CD14-positive monocyte (primary cell): ENCODE measurements around the gene SIN3A. TPM values are rescaled to one million over a fixed set of nuclear protein-coding genes. Genes with fewer than 3 reads are reported as not detected.

Experiments
- DNase-seq, 3 donors: peaks; one replicate each; pipeline ENCODE4 v3.0.0-alpha.2; 2011 to 2022
- H2AFZ ChIP-seq: 2 replicates; pipeline ENCODE4 v1.6.0; 2012; ENCODE audit warnings: mild to moderate bottlenecking, low read depth, low read length, inconsistent platforms; ENCODE audit not compliant: insufficient read depth, poor library complexity, severe bottlenecking
- H3K27ac ChIP-seq, 2 donors: 1 replicate in 1 of 2; 2 replicates in 1 of 2; pipeline ENCODE4 v1.5.1; 2012 to 2013; ENCODE audit warnings: low read length in 2 of 2, control low read depth in 1 of 2, inconsistent platforms in 1 of 2, low read depth in 1 of 2, mild to moderate bottlenecking in 1 of 2
- H3K27me3 ChIP-seq, 2 donors: one replicate each; pipeline versions ENCODE4 v1.6.0 to v1.6.1; 2011 to 2013; ENCODE audit warnings: low read length in 2 of 2; ENCODE audit not compliant: control insufficient read depth in 2 of 2, insufficient read depth in 2 of 2
- H3K36me3 ChIP-seq, 2 donors: replicated peaks in 1 of 2; 1 replicate in 1 of 2; 2 replicates in 1 of 2; pipeline versions ENCODE4 v1.5.1 to v1.6.1; 2012 to 2013; ENCODE audit warnings: low read length in 2 of 2, control low read depth in 1 of 2, inconsistent platforms in 1 of 2, mild to moderate bottlenecking in 1 of 2; ENCODE audit not compliant: insufficient read depth in 2 of 2, control insufficient read depth in 1 of 2
- H3K4me1 ChIP-seq, 2 donors: 1 replicate in 1 of 2; 2 replicates in 1 of 2; pipeline versions ENCODE4 v1.5.1 to v1.6.1; 2012 to 2013; ENCODE audit warnings: low read length in 2 of 2, control low read depth in 1 of 2, inconsistent platforms in 1 of 2, mild to moderate bottlenecking in 1 of 2, moderate library complexity in 1 of 2; ENCODE audit not compliant: insufficient read depth in 2 of 2, control insufficient read depth in 1 of 2
- H3K4me2 ChIP-seq: replicated peaks from 2 replicates; pipeline ENCODE3; 2012; ENCODE audit warnings: low read length, moderate library complexity, mild to moderate bottlenecking; ENCODE audit not compliant: poor library complexity, severe bottlenecking; ENCODE audit errors: extremely low read depth
- H3K4me3 ChIP-seq, 3 experiments: fragments of 200-600 bp in 1 of 3; sonication (generic) in 1 of 3; replicated peaks in 1 of 3; 1 replicate in 2 of 3; 2 replicates in 1 of 3; pipeline ENCODE4 v1.5.1; 2011 to 2013; ENCODE audit warnings: low read length in 3 of 3, mild to moderate bottlenecking in 3 of 3, control low read depth in 2 of 3, low read depth in 2 of 3, inconsistent platforms in 1 of 3, moderate library complexity in 1 of 3
- H3K79me2 ChIP-seq: 2 replicates; pipeline ENCODE4 v1.6.0; 2012; ENCODE audit warnings: mild to moderate bottlenecking, control low read depth, inconsistent platforms, low read length, moderate library complexity; ENCODE audit not compliant: insufficient read depth
- H3K9ac ChIP-seq: 2 replicates; pipeline ENCODE4 v1.6.0; 2017; ENCODE audit warnings: low read length, mild to moderate bottlenecking; ENCODE audit not compliant: insufficient read depth, poor library complexity, severe bottlenecking
- H3K9me3 ChIP-seq, 2 donors: replicated peaks in 1 of 2; 1 replicate in 1 of 2; 2 replicates in 1 of 2; pipeline versions ENCODE4 v1.5.1 to v1.6.1; 2012 to 2013; ENCODE audit warnings: low read length in 2 of 2, control low read depth in 1 of 2; ENCODE audit not compliant: control insufficient read depth in 1 of 2, insufficient read depth in 1 of 2
- H4K20me1 ChIP-seq: 2 replicates; pipeline ENCODE4 v1.6.0; 2012; ENCODE audit warnings: mild to moderate bottlenecking, low read length, control low read depth, moderate library complexity; ENCODE audit not compliant: insufficient read depth
- H3K27ac Mint-ChIP-seq, 7 donors: one replicate each; pipeline ENCODE4 v1.8.0; 2020; ENCODE audit warnings: mild to moderate bottlenecking in 7 of 7, mixed read lengths in 7 of 7, moderate library complexity in 6 of 7, inconsistent platforms in 2 of 7
- H3K27me3 Mint-ChIP-seq, 3 donors: one replicate each; pipeline ENCODE4 v1.8.0; 2021 to 2022; ENCODE audit warnings: low read depth in 3 of 3, mild to moderate bottlenecking in 3 of 3, mixed read lengths in 3 of 3, moderate library complexity in 3 of 3, inconsistent platforms in 1 of 3
- H3K36me3 Mint-ChIP-seq, 2 donors: one replicate each; pipeline ENCODE4 v1.8.0; 2020; ENCODE audit warnings: mixed read lengths in 2 of 2, inconsistent platforms in 1 of 2, mild to moderate bottlenecking in 1 of 2
- H3K4me1 Mint-ChIP-seq: one replicate; pipeline ENCODE4 v1.8.0; 2020; ENCODE audit warnings: mild to moderate bottlenecking, mixed read lengths
- H3K4me3 Mint-ChIP-seq, 2 donors: one replicate each; pipeline ENCODE4 v1.8.0; 2020; ENCODE audit warnings: mild to moderate bottlenecking in 2 of 2, mixed read lengths in 2 of 2, moderate library complexity in 1 of 2
- H3K9me3 Mint-ChIP-seq, 7 donors: one replicate each; pipeline ENCODE4 v1.8.0; 2020 to 2022; ENCODE audit warnings: mixed read lengths in 7 of 7, mild to moderate bottlenecking in 6 of 7, moderate library complexity in 6 of 7, inconsistent platforms in 2 of 7
- WGBS: methylation state at CpG from one replicate; pipeline ENCODE4 v1.1.5; 2013; ENCODE audit warnings: missing lambda C conversion rate; ENCODE audit not compliant: insufficient coverage; 5-methylcytosine and 5-hydroxymethylcytosine counted together
- intact Hi-C, 2 donors: fragments of 100-400 bp; cut with micrococcal nuclease; formaldehyde crosslinking; loops; one replicate each; pipeline versions ENCODE4 v1.15.0 to v1.15.1; 2023
- polyA plus RNA-seq, 3 donors: library from polyadenylated mRNA; depleted of rRNA in 1 of 3; unstranded in 2 of 3; stranded (reverse) in 1 of 3; fragments of 300-500 nt in 2 of 3; fragments of >200 nt in 1 of 3; fragmentation: Illumina TruSeq in 2 of 3; gene quantifications; 1 replicate in 2 of 3; 2 replicates in 1 of 3; pipeline ENCODE4 v1.2.3, GENCODE V29; 2012 to 2021
- TF ChIP-seq, protein P1 (sequence below): fragments of 200-600 bp; IDR thresholded peaks from one replicate; pipeline ENCODE4 v1.8.0; 2022; ENCODE audit warnings: antibody characterized with exemption, mild to moderate bottlenecking

The SIN3A gene
- polyA plus RNA-seq, 3 donors: 2.3 to 20.7 (median 7.9) TPM

DNA sequence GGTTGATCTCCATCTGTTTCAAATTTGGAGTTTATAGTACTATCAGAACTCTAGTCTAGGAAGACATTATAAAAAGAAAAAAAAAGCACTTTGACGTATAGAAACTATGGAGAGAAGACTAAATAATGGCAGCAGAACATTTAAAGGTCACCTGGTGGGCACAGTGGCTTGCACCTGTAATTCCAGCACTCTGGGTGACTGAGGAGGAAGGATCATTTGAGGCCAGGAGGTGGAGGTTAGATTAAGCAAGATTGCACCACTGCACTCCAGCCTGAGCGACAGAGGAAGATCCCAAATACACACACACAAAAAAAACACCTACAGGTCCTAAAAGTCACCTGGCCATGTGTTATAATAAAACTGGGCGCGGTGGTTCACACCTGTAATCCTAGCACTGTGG, 13.8 kb downstream of the SIN3A start:
- Mint-ChIP-seq H3K36me3 (peaks cover 21 to 59% of the 10 kb centered on the region in 2 donors), H3K27me3 (peaks cover 0 to 2% (median 0%) of the 10 kb centered on the region in 3 donors), H3K9me3 (no peaks in the 10 kb centered on the region), H3K27ac (peak overlapping the region in 2 of 7 donors; percentile 52 to 63), H3K4me1 (peaks cover 6% of the 10 kb centered on the region), H3K4me3 (no peak overlapping the region)
- H3K36me3 ChIP-seq: peaks cover 4 to 38% of the 10 kb centered on the region in 2 donors
- H3K9me3 ChIP-seq: no peaks in the 10 kb centered on the region
- no peak overlapping the region for H3K4me2 ChIP-seq
- H3K79me2 ChIP-seq: peaks cover 99% of the 10 kb centered on the region
- no peak overlapping the region for H2AFZ ChIP-seq
- H3K4me3 ChIP-seq: no peak overlapping the region
- TF ChIP-seq, protein P1, sequence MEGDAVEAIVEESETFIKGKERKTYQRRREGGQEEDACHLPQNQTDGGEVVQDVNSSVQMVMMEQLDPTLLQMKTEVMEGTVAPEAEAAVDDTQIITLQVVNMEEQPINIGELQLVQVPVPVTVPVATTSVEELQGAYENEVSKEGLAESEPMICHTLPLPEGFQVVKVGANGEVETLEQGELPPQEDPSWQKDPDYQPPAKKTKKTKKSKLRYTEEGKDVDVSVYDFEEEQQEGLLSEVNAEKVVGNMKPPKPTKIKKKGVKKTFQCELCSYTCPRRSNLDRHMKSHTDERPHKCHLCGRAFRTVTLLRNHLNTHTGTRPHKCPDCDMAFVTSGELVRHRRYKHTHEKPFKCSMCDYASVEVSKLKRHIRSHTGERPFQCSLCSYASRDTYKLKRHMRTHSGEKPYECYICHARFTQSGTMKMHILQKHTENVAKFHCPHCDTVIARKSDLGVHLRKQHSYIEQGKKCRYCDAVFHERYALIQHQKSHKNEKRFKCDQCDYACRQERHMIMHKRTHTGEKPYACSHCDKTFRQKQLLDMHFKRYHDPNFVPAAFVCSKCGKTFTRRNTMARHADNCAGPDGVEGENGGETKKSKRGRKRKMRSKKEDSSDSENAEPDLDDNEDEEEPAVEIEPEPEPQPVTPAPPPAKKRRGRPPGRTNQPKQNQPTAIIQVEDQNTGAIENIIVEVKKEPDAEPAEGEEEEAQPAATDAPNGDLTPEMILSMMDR: no peak
- H3K27me3 ChIP-seq: no peaks in the 10 kb centered on the region
- intact Hi-C loops: no loop called here
- 100% methylated on average over 2 of the region's 4 CpGs for WGBS
- H4K20me1 ChIP-seq: peaks cover 96% of the 10 kb centered on the region
- no peak overlapping the region for H3K9ac ChIP-seq
- no peaks in the 10 kb centered on the region for H3K4me1 ChIP-seq
- no peak for DNase-seq
- peak overlapping the region in 1 of 2 donors; percentile 27 for H3K27ac ChIP-seq

DNA sequence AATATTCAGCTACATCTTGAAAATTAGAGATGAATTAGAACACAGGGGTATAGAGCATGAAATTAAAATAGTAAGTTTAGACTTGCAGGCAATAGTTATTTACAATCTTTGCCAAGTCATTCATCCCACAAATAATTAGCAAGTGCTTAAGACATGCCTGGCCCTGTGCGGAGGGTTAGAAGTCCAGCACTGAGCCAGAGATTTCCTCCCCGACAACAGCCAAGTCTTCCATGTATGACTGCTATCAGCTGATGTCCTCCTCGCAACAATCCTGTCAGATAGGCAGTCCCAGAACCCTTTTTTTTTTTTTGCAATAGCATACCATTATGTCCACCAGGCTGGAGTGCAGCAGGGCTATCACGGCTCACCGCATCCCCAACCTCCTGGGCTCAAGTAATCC, 14.6 kb downstream of the SIN3A start:
- peak overlapping the region in 1 of 2 donors; percentile 27 for H3K27ac ChIP-seq
- WGBS: 89% methylated on average over 1 of the region's 5 CpGs

More for the DNA sequence above, 14.6 kb downstream of the SIN3A start:
- Mint-ChIP-seq H3K27ac (peak overlapping the region in 2 of 7 donors; percentile 36 to 76), H3K4me1 (peaks cover 6% of the 10 kb centered on the region), H3K4me3 (no peak overlapping the region), H3K36me3 (peaks cover 21 to 56% of the 10 kb centered on the region in 2 donors), H3K9me3 (no peaks in the 10 kb centered on the region), H3K27me3 (peaks cover 0 to 2% (median 0%) of the 10 kb centered on the region in 3 donors)
- Histone ChIP-seq H3K9me3 (no peaks in the 10 kb centered on the region), H2AFZ (no peak overlapping the region), H3K36me3 (peaks cover 4 to 36% of the 10 kb centered on the region in 2 donors), H3K4me3 (no peak overlapping the region), H4K20me1 (peaks cover 95% of the 10 kb centered on the region), H3K4me1 (no peaks in the 10 kb centered on the region), H3K27me3 (no peaks in the 10 kb centered on the region), H3K9ac (no peak overlapping the region), H3K4me2 (no peak overlapping the region), H3K79me2 (peaks cover 99% of the 10 kb centered on the region)
- intact Hi-C loops: no loop called here
- DNase-seq: no peak
- TF ChIP-seq, protein P1: no peak
